AG04450 (cell line): ENCODE measurements around the gene OLFML1. TPM values are rescaled to one million over a fixed set of nuclear protein-coding genes. Genes with fewer than 3 reads are reported as not detected.

Experiments used
- CTCF ChIA-PET: fragments of 300-600, 350-600 bp; formaldehyde crosslinking; extraction: SDS; loops from one replicate; lab custom pipeline; 2022; ENCODE audit warnings: antibody characterized with exemption, inconsistent platforms; lab: Charles Lee
- POLR2A ChIA-PET: fragments of 350-600 bp; formaldehyde crosslinking; extraction: SDS; loops from one replicate; lab custom pipeline; 2021; ENCODE audit warnings: antibody characterized with exemption, inconsistent platforms; lab: Yijun Ruan, JAX
- DNase-seq: peaks from one replicate; pipeline ENCODE4 v3.0.0-alpha.2; 2011; ENCODE audit warnings: low read depth, low spot score
- H3K27ac ChIP-seq: one replicate; pipeline ENCODE4 v1.5.1; 2012; ENCODE audit warnings: low read depth, low read length, control low read depth
- H3K27me3 ChIP-seq: one replicate; pipeline ENCODE4 v1.6.0; 2012; ENCODE audit warnings: low read length; ENCODE audit not compliant: control insufficient read depth, insufficient read depth
- H3K4me3 ChIP-seq: 2 replicates; pipeline ENCODE4 v1.5.1; 2011; ENCODE audit warnings: mild to moderate bottlenecking, low read depth, low read length, control low read depth
- H3K9me3 ChIP-seq: 2 replicates; pipeline ENCODE4 v1.5.1; 2012; ENCODE audit warnings: low read length; ENCODE audit not compliant: control insufficient read depth, insufficient read depth
- CTCF ChIP-seq: IDR thresholded peaks from 2 replicates; pipeline ENCODE4 v1.5.1; 2011; ENCODE audit warnings: low read depth, low read length, control low read depth, inconsistent platforms
- polyA plus RNA-seq: library from polyadenylated mRNA; depleted of rRNA; stranded (reverse); fragments of >200 nt; gene quantifications from 2 replicates; pipeline ENCODE4 v1.2.3, GENCODE V29; 2011

OLFML1 gene
- polyA plus RNA-seq, 1 experiment = 0.21 TPM

- Histone ChIP-seq H3K27me3 (peaks cover 3% of the 10 kb centered on the region), H3K4me3 (no peak overlapping the region), H3K9me3 (no peaks in the 10 kb centered on the region), H3K27ac (no peak overlapping the region)
- ChIA-PET POLR2A (no interaction called here), CTCF (no interaction called here)
- no peak for TF ChIP-seq CTCF
- no peak for DNase-seq
Measured at GRCh38 chr11:7486098-7486780, 933 bp downstream of the OLFML1 start.

- Histone ChIP-seq H3K4me3 (no peak overlapping the region), H3K27ac (no peak overlapping the region), H3K9me3 (no peaks in the 10 kb centered on the region), H3K27me3 (peaks cover 3% of the 10 kb centered on the region)
- ChIA-PET POLR2A (no interaction called here), CTCF (no interaction called here)
- TF ChIP-seq CTCF = no peak
- no peak for DNase-seq
Measured at GRCh38 chr11:7486781-7487140, 1.5 kb downstream of the OLFML1 start.

GRCh38 chr11:7487360-7487759 is 2.1 kb downstream of the OLFML1 start:
- H3K9me3 ChIP-seq = no peaks in the 10 kb centered on the region
- DNase-seq = no peak
- H3K27me3 ChIP-seq = peaks cover 3% of the 10 kb centered on the region
- ChIA-PET POLR2A (no interaction called here), CTCF (no interaction called here)
- H3K27ac ChIP-seq = no peak overlapping the region
- no peak overlapping the region for H3K4me3 ChIP-seq
- no peak for TF ChIP-seq CTCF

- no peak for DNase-seq
- CTCF ChIA-PET = no interaction called here
Measured at GRCh38 chr11:7488681-7489080, 3.4 kb downstream of the OLFML1 start.

More at GRCh38 chr11:7488681-7489080, 3.4 kb downstream of the OLFML1 start:
- POLR2A ChIA-PET = no interaction called here
- H3K27ac ChIP-seq = no peak overlapping the region
- peaks cover 3% of the 10 kb centered on the region for H3K27me3 ChIP-seq
- no peak overlapping the region for H3K4me3 ChIP-seq
- no peaks in the 10 kb centered on the region for H3K9me3 ChIP-seq
- TF ChIP-seq CTCF = no peak
